GM19193 (cell line): ENCODE data around the gene RBP3.

Source experiments
- POLR2A ChIP-seq: IDR thresholded peaks from 4 replicates; pipeline ENCODE4 v1.6.1; 2011; ENCODE audit not compliant: insufficient read depth, insufficient read length; ENCODE audit errors: extremely low read depth

RBP3 gene

DNA sequence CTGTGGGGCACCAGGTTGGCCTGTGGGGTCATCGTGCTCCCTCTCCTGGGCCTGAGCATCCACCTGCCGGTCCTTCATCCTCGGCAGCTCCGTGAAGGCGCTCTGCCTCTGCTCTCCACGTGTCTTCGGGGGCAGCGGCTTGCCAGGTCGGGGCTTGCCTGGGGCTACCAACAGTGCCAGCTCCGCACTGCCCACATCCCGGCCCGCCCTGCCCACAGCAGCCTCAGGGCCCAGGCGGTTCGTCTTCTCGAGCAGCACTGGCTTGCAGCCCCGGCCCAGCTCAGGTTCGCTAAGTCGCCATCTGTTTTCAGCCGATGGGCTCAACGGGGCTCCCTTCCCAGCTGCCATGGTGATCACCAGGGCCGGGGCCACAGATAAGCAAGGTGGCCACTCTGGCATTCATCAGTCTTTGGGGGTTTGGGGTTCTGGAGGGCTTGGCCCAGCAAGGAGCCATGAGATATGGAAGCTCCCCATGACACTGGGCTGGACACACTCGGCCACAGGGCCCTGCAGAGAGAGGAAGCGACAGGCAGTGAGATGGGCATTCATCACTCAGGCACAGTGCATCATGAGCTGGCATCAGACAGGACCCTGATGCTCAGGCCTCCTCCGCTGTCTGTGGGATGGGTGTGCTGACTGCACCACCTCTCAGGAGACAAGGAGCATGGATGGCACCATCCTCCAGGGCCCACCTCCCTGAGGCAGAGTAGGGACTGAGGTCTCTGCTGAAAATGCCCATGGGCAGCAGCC is 20.4 kb downstream of the RBP3 start:
- TF ChIP-seq POLR2A: no peak

DNA sequence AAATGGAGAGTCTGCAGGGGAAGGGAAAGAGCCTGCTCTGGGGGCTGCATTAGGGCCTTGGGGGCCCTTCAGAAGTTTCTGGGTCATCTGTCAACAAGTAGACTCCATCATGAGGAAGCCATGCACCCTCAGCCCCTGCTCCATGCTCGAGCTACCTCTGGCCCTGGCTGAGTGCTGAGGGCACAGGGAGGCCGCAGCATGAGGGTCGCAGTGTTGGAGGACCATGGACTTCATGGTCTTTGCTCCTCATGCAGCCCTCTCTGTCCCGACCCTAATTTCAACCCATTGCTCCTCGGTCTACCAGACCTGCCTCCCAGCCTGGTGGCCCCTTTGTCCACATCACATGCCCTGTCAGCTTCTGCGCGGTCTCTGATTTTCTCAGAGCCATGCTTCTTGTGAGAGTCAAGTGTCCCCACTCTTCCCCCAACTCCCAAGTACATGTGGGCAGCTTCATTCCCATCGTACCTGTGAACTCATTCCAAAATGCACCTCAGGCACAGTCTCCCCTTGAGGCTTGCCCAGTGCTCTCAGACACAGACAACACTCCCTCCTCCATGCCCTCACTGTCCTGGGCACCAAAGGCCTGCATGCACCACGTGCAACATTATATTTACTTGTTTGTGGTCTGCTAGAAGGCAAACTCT is 21.2 kb downstream of the RBP3 start:
- no peak for TF ChIP-seq POLR2A

DNA sequence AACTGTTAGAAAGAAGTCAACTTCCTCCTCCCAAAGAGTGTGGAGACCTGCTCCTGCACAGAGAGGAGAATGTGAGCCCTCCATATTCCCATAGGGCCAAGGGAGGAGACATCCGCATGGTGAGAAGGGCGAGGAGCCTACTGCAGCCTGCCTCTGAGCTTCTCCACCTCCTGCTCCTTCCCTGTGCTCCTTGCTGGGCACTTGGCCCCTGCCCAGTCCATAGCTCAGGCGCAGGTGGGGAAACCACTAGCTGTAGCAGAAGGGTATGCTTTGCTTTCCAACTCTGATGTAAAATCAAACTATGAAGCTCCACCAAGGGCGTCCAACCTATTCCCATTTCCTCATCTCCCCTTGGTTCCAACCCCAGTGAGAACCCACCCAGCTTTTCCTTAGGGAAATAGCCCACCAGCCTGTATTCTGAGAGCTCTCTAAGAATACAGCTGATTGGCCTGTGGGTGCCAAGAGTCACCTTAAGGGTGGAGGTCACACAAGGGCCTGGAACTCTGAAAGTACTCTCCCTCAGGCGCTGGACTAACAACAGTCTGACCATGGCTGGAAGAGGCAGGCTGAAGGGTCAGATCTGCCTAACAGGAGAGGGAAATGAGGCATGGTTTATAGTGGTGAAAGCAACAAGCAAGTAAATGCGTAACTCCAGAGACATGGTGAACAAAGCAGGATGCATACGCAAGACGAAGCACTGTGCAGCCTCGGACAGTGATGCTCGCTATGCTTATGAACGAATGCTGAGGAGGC is 22.0 kb downstream of the RBP3 start:
- no peak for TF ChIP-seq POLR2A

DNA sequence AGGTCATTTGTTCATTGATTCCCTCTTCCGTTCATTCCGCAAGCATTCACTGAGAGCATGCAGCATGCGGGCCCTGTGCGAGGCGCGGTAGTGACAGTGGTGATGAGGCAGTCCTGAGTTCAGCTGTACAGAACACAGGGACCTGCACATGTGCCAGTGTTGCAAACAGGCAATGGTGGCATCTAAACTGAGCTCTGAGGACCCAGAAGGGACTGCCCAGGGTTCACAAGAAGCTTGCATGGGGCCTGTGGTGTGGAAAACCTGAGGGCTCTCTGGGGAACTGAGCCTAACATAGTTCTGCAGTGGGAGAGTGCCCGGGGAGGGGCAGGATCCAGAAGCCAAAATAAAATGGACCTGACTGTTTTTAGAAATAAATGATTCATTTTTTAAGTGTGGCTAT is 22.7 kb downstream of the RBP3 start:
- no peak for TF ChIP-seq POLR2A

DNA sequence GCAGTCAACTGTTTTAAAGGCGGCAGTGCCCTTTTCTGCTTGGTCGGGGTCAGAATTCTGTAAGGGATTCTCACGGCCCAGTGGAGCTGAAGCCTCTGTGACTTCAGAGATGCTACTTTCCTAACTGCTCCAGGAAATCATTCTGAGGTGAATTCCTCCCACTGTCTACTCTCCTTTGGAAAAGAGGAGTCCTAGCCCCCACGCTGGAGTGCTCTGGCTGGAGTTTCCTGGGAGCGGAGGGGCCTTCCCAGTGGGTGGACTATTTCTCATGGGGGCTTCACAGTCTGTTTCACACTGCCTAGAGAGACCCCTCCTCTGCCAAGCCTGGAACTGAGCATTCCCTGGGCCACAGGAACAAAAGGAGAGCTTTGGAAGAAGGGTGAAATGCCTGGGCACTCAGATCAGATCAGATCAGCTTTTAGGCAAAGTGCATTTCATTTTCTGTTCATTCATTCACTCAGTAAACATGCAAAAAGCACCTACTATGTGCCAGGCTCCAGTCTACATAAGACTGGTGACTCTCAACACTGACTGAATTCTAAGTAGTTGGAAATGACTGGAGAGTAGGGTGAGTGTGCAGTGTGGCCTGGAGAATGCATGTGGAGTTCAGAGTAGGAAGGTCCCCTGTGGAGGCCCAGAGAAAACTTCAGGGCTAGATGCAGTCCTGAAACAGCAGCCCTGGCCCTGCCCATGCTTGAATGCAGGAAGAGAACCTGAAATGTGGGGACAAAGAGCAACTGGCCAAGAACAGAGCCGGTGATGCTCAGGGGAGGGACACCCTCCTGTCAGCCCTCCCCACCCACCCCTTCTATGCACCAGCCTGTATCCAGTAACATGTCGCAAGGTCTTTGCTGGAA is 23.7 kb downstream of the RBP3 start:
- no peak for TF ChIP-seq POLR2A

DNA sequence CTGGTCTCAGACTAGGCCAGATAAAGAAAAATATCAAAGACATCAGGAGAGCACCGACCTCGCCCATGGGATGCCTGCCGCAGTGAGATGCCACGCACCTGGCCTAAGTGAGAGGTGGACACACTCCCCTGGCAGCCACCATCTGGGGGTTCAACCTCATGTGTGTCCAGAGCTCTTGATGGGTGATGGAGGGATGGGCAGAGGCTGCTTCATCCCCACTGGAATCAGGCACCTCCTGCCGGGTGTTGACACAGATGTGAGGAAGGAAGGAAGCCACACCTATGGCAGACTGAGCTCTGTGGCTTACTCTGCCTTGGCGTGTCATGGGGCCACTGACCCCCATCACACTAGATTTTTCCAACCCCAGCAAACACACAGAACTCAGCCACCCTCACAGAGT is 24.6 kb downstream of the RBP3 start:
- no peak for TF ChIP-seq POLR2A

DNA sequence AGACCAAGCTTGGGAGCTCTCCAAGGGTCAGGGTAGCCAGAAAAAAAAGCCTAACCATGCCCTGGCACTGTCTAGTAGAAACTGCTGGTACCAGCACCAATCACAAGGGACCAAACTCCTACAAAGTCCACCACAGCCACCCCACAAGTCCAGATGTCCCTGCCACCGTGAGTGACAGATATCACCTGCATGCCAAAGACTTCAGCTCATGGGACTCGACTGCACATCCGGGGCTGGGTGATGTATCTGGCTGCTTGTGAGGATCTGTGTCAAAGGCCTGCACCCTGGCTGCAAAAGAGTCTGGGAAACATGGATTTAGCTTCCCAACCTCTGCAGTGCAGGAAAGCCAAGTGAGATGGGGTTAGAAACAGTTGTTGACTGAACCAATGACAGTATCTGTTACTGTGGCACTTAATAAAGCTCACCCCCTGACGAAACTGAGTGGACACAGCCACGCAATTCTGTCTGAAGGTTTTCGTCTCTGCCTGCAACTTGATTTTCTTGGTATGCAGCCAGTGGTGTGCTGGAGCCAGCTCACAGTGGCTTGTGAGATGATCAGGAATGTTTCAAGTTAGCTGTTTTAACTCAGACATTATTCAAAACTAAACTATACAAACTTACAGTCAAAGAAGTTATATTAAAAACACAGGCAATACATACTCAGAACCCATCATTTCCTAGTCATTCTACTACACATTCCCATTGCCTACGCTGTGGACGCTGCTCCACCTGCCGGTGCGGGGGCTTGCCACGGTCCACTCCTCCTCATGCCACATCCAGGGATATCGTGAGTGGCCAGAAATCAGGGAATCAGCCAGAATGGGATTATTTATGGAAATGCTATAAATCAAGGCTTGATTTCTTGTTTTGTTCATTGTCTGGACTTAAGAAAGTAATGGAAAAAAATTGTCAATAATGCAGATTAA is 26.7 kb downstream of the RBP3 start:
- no peak for TF ChIP-seq POLR2A

DNA sequence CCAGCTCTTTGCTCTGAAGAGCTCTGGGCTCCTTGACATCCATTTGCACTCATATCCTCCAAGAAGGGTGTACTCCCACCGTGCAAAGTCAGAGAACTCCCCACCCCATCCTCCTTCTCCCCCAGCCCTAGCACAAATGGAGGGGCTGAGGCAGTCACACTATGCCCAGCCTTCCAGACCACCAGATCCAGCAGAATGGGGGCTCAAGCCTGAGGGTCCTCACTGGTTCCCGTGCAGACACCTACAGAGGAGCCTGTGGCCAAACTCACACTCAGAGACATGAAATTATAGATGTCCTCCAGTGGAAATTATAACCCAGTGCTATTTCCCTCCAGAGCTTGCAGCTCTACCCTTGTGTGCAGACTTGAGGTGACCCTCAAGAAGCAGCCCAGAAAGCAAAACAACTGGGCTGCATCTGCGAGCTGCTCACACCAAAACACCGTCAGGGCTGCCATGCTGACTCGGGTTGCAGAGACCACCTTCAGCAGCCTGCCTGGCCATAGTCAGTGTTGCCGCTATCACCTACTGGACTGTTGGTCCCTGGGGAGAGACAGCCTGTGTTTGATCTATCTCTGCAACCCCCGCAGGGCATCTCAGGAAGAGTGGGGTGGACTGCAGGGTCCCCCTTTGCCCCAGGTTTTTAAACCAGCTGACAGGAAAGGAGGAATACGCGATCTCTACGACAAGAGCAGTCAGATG is 28.5 kb downstream of the RBP3 start:
- TF ChIP-seq POLR2A: no peak

DNA sequence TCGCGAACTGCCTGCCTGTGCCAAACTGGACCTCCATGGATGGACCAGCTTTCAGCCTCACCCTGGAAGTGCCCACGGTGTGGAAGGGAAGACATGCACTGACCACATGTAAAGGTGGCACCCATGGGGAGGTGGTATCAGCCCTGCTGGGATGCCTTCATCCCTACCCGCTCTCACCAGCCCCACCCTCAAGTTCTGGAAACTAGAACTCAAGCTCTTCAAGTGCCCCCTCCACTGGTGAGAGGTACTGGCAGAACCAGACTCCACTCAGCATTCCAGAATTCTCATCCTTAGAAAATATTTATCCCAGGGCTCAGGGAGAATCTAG is 30.0 kb downstream of the RBP3 start:
- TF ChIP-seq POLR2A: no peak

DNA sequence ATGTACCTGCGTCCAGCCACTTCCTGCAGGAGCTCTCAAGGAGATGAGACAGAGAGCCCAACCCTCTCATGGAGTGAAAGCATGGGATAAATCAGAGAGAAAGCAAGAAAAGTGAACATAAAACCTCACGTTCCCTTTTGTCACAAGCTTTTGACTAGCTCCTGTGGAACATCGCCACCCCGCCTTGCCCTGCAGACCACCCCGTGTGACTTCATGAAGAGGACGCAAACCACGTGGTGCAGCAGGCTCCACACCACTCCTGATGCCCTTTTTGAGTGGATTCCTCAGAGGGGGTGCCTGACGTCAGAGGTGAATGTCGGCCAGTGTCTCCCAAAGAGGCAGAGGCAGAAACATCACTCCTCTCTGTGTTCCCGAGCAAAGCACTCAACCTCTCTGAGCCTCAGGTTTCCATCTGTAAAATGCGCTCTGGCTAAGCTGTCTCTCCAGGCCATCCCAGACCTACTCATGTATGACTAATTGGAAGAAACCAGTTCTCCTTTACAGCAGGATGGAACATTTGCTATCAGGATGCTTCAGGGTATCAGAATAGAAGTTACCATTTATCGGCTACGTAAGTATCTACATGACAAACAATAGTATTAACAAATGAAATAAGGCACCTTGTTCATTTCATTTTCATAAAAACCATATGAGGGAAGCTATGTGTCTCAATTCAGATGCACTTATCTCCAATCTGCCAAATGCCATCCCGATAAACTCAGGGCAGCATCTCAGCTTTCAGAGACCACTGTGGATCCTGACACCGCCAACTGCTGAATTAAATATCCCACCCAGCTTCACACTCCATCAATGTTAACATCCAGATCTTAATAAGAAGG is 30.7 kb downstream of the RBP3 start:
- TF ChIP-seq POLR2A: no peak

DNA sequence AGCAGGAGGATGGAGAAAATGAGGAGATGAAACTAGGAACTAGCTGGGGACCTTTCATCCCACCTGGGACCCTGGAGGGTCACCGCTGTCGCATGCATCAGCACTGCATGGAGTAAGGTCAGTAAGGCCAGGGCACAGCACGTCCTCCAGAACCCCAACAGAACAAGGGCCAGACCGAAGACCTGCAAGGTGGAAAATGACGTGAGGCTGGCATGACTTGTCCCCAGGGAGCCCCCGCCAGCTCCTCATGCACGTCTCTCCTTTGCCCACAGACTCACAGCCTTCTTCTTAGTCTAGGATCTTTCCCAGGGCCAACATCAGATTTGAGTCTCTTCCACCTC is 31.3 kb downstream of the RBP3 start:
- no peak for TF ChIP-seq POLR2A

DNA sequence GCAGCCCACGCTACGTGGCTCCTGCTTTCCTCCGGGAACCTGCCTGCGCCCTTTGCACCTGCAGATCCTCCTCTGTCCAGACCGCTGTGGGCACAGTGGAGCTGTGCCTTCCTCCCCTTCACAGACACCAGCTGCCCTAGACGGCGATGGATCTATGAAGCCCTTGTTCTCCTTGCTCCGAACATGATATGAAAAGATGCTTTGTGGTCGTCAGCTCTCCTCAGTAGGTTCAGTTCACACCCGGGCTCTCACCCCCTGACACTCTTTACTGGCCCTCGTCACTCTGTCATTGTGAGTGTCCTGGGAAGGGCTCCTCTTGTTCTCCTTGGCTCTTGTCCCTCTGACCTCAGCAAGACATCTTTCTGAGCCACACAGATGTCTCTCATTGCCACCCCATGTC is 31.7 kb downstream of the RBP3 start:
- no peak for TF ChIP-seq POLR2A
